NCI-H82 treated with DMSO at 0.1 percent for 48 hours (cell line): ENCODE results near the gene PBX4.
"Not testable (repeated sequence)": the region's sequence is repeated elsewhere in the genome, so short reads cannot be mapped to it uniquely, and the experiment has no call there.

Experiments
- DNase-seq: peaks from one replicate; lab custom pipeline; 2025; ENCODE audit not compliant: unreplicated experiment; lab: John Stamatoyannopoulos, UW

Gene PBX4, protein sequence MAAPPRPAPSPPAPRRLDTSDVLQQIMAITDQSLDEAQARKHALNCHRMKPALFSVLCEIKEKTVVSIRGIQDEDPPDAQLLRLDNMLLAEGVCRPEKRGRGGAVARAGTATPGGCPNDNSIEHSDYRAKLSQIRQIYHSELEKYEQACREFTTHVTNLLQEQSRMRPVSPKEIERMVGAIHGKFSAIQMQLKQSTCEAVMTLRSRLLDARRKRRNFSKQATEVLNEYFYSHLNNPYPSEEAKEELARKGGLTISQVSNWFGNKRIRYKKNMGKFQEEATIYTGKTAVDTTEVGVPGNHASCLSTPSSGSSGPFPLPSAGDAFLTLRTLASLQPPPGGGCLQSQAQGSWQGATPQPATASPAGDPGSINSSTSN

DNA sequence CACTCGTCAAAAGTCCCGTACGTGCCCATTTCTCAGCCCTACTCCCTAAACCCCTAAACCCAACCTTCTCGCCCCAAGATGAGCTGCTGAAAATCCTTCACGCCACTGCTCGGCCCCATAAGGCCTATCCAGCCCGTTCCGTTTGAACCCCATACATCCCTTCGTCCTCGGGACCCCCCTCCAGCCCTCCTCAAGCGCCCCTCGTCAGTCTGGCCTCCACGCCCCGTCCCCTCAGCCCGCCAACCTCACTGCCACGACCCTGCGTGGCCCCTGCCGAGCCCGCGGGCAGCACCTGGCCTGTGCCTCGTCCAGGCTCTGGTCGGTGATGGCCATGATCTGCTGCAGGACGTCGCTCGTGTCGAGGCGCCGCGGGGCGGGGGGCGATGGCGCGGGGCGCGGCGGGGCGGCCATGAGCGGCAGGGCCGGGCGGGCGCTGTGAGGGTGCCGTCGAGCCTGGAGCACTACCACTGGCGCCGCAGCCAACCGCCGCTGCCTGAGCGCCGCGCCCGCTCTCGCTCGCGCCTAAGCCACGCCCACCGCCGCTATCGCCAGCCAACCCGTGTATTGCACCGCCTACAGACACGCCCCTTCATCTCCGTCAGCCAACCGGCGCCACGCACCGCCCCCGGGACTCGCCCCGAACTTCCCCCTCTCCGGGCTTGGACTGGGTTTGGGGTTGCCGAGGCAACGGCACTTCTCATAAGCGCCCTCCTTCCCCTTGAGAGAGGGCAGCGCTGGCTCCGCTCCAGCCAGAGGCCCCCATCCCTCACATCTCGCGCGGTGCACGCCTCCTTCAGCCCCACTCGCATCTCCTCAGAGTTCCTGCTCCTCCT is at the start of gene PBX4:
TSS of gene PBX4 (minus strand) at position 469 of the 833 bp plus-strand sequence. CDS start at position 411, 58 bp downstream.
- peak; percentile 98 for DNase-seq

DNA sequence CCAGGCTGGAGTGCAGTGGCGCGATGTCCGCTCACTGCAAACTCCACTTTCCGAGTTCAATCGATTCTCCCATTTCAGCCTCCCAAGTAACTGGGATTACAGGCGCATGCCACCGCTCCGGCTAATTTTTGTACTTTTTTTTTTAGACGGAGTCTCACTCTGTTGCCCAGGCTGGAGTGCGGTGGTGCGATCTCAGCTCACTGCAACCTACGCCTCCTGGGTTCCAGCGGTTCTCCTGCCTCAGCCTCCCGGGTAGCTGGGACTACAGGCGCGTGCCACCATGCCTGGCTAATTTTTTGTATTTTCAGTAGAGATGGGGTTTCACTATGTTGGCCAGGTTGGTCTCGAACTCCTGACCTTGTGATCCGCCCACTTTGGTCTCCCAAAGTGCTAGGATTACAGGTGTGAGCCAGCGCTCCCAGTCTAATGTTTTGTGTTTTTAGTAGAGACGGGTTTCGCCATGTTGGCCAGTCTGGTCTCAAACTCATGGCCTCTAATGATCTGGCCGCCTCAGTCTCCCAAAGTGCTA is 47.0 kb upstream of the PBX4 start:
- not testable (repeated sequence) for DNase-seq

DNA sequence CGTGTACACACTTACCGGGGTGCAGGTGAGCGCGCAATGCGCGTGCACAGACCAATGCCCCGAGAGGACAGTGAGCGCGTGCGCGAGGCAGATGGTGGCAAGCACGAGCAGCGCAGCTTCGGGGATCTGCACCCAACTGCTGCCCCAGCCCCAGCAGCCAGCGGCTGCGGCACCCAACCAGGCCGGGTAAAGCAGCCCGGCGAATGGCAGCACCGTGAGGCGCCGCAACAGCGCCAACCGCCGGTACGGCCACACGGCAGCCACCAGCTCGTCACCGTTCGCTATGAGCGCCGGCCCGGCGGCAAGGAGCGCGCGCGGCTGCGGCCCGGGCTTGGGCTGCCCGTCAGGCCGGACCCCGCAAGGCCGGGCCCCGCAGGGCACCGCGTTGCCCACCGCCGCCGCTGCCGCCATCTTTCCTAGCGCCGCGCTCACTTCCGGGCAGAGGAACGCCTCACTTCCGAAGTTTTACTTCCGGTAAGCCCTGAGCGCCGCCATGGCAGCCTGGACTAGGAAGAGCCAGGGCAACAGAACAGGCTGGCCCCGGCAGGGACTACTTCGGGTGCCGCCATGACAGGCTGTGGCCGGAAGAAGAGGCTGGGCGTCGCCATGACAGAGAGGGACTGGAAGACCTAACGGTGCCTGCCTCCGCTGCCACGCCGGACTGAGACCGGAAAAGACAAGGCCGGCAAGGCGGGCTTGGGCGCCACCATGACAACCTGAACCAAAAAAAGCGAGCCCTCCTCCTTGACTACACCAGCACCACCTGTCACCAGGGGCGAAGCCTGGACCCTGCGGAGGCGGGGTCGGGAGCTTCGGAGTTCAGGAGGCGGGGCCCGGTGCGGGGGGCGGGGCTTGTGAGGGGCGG is 45.0 kb upstream of the PBX4 start, which contains the start of gene ATP13A1:
TSS of gene ATP13A1 (minus strand) at position 421 of the 865 bp plus-strand sequence. CDS start at position 411, 10 bp downstream.
- DNase-seq: peak; percentile 100

DNA sequence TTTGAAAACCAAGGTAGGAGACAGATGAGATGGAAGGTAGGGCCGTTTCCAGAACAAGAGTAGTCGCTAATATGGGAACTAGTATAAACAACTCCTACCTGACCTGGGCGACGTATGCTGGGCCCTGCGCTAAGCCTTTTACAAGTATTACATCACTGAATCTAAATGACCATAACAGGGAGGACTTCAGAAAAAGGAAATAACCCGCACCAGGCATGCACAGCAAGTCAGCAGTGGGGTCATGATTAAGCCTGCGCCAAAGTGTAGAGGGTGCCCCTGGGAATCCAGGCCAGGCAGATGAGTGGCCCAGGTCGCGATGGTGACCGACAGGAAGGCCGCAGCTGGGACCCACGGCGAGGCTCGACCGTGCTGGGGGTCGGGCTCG is 44.4 kb upstream of the PBX4 start:
- DNase-seq: no peak

DNA sequence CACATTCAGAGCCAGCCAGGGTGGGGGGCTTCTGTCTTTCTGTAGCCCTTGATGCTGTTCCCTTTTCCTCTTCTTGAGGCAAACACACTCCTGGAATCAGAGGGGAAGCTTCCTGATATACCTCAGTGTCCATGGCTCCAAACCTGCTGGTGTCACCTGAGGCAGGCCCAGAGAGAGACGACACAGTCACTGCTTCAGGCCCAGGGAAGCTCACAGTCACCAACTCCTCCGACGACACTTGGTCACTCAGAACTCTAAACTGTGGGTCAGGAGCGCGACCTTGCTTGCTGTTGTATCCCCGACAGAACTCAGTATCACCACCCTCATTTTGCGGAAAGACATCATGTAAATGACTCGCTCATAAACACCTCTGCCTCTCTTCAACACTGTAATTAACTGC is 43.9 kb upstream of the PBX4 start:
- DNase-seq: no peak

DNA sequence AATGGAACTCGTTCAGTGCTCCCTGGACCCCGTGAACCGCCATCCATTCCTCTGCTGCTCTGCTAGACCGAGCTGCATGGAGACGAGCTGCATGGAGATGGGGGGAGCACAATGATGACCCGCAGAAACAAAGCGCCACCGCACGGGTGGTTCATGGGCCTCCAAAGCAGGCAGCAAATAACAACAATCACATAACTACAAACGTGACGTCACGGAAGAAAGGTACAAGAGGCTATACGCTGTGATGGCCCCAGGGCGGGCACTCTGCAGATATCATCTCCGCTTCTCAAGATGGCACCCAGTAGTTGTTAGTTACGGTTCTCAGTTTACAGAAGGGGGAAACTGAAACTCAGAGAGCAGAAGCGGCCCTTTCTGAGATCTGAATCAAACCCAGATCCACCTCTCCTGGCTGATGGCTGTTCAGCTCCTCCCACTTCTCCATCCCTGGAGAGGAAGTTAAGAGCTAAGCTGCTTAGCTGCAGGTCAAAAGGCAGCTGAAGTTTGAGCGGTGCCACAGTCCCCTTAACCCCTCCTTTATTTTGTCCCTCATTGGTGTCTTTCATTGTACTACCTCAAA is 43.3 kb upstream of the PBX4 start:
- peak; percentile 71 for DNase-seq

DNA sequence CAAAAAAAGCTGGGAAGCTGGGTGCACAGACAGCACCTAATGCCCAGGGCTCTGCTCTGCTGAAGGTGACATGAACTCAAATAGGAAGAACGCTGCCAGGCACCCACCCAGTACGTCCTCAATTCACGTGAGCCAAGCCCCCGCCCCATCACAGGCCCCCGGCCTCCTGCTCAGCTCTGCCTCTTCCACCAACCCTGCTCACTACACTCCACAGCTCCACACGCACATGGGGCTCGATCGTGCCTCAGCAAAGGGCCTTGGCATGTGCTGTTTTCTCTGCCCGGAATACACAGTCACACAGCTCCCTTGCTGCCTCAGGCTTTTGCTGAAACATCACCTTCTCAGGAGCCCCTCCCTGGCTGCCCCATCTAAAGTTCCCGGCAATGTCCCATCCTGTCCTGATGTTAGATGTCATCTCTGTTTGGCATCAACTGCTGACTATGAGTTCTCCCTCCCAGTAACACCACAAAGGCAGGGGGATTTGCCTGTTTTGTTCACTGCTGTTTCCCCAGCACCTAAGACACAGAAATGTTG is 42.7 kb upstream of the PBX4 start:
- DNase-seq: no peak

DNA sequence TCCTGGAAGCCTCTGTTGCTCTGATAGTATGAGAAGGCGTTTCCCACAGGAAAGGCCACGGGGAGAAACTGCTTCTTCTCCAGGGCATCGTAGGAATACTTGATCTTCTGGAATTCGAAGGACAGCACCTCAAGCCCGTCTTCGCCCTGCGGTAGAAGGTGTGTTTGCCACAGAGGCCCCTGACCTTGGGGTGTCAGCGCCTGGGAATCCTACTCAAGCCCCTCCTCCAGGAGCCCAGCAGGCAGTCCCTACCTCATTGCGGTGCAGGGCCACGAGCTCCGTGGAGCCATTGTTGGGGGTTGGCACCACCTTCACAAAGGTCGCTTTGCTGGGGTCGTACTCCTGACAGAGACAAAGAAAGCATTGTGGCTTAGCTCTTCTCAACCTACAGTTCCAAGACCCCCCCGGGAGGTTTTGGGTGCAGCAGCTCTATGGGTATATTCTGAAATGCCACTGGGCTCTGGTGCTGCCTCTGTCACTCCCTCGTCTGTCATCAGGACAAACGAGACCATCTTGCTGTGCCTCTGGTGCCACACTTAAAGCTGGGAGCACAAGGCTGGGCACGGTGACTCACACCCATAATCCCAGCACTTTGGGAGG is 41.3 kb upstream of the PBX4 start:
- no peak for DNase-seq

DNA sequence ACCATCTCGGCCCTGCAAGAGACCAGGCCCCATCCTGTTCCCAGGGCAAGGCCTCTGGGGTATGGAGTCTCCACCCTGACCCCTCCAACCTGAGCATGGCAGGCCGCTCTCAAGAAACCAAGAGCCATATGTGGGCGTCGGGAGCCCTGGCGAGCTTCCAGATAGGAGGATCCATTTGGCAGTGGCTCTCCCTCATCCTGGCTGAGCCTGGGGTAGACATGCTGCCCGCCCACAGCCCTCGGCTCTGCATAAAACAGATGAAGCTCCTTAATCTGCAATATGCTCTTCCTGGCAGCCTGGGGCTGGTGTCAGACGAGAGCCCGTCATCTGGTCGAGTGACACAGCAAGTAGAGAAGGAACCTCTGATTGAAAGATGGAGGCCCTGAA is 38.9 kb upstream of the PBX4 start:
- DNase-seq: peak; percentile 86

DNA sequence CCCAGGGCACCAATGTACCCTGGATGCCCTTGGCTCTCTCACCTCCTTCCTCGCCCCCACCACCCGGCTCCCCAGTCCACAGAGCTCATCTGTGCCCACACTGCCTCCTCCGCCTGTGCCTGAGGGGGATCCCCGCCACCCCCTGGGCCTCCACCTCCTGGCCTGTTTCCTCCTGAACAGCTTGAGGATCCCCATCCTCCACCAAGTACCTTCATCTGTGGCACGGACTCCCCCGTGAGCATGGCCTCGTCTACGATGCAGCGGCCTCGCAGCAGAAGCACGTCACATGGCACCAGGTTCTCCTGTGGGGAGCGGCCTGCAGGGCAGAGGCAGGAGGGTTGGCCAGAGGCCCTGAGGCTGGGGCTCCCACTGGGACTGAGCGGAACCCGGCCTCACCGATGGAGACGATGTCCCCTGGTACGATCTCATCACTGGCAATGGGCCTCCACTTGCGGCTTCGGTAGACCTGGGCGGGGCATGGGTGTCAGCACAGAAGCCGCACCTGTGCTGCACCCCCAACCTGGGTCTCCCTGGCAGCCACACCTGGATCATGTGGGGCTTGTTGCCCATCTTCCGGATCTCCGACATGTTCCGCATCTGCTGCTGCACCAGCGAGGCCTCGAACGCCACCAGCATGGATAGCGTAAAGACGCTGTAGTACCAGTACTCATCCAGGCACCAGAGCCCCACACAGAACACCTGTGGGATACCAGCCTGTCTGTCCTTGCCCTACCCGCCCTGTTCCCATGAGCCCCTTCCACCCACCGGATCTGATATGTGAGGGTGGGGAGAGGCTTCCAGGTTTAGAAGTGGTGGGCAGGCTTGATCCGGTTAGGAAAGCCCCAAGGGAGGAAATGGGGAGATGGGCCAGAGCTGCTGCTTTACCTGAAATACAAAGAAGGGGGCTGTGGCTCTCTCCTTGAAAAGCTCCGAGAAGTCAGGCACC is 38.2 kb upstream of the PBX4 start:
- DNase-seq: no peak

DNA sequence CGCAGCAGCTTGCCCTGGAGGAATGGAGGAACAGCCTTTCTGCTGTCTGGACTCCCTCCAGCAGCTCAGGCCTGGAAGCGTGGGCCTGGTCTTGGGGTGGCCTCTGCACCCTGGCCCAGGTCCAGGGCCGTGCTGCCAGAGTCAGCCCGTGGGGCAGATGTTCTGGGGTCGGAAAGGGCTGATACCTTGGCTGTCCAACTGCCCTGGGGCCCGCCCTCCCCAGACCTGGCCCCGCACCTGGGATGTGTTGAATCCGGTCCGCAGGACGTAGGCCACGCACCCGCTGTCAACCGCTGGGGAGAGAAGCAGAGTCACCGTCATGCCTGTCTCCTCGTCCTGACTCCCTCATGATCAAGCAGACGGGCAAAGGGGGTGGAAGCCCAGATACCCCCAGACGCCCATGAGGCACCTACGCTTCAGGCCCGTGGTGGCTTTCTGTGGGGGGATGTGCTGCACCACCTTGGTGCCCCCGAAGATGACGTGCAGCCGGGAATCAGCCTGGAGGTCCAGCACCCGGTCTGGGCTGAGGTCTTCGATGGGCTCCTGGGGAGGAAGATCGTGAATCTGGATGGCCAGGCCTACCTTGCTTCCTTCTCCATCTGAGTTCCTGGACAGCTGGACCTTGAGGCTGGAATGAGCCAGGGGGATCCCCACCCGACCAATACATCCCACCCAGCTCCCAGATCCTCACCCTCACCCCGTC is 37.3 kb upstream of the PBX4 start:
- no peak for DNase-seq

DNA sequence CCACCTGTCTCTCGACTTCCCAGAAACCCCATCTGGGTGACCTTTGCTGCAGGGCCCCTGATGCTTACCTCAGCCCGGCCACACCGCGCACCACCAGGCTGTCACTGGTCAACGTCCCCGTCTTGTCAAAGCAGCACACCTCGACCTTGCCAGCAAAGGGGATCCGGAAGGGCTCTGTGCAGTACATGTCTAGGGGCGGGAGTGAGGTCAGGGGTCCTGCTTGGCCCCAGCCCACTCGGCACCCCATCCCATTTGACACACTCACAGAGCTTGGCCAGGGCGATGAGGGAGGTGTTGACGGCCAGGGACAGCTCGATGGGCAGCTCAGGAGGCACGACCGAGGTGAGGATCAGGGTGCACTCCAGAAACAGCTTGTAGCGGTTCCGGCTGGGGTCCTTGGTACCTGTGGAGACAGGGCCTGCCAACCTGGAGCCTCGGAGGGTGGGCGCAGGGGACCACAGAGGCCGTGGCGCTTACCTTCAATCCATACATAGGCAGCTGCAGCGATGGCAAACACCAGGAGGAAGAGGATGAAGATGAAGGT is 36.6 kb upstream of the PBX4 start:
- DNase-seq: no peak

DNA sequence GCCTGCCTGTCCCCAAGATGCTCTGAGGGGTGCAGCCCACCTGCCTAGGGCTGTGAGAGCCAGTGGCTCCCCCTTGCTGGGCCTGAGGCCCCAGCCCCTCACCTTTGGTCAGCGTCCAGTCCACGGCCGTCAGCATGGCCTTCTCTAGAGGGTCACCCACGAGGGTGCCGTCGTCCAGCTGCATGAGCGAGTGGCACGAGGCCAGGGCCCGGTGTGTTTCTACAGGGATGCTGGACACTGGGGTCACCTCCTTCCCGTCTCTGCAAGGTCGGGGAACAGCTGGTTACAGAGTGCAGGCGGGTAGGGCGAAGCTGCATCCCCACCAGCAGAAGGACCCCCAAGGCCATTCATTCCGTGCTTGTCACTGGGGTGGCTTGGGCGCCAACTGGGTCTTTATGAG is 36.0 kb upstream of the PBX4 start:
- no peak for DNase-seq

DNA sequence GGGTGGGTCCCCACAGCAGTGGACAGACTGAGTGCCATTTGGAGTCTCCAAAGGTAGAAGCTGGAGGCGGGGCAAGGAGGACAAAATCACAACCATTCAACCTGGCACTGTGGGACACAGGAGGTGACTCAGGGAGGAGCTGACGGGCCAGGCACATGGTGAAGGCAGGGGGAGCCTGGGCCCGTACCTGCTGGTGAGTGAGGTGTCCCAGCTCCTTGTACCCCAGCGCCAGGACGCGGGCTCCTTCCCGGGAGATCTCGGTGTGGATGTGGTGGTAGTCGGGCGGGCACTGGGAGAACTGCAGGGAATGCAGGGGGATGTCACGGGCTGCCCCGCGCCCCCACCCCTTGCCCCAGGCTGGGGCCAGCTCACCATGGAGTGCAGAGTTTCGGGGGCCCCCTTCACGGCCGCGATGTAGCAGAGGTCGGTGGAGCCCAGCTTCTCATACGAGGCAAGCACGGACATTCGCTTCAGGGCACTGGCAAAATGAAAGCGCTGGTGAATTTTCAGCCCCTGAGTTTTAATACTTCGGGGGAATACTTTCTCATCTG is 35.2 kb upstream of the PBX4 start:
- DNase-seq: no peak

DNA sequence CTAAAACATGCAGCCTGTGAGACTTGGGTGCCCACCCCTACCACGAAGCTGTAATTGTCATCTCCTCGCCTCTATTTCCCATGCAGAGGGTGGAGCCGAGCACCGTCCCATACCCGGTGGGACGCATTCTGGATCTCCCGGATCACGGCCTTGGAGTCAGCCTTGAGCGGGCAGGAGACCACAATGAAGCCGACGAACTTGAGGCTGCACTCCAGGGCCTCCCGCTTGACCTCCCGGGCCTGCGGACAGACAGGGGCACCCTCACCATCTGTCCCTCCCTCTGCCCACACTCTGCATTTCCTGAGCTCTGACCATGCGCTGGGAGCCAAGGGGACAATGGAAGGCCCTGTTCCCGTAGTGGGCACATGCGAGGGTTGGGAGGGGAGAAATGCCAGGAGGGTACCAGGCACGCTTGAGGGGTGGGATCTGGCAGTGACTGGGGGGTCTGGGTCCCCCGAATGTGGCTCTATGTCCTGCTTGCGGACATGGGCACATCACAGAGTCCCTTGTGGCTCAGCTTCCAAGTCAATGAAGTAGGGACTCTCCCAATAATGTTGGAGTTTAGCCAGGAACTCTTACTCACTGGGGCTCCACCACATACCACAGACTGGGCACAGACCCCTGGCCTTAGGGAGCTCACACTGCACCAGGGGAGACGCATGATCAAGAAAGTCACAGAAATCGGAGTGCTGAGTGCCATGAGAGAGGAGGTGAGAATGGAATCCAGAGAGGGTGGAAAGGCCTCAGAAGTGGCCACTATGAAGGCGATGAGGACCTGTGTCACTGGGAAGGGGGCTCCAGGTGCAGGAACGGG is 34.2 kb upstream of the PBX4 start:
- no peak for DNase-seq

DNA sequence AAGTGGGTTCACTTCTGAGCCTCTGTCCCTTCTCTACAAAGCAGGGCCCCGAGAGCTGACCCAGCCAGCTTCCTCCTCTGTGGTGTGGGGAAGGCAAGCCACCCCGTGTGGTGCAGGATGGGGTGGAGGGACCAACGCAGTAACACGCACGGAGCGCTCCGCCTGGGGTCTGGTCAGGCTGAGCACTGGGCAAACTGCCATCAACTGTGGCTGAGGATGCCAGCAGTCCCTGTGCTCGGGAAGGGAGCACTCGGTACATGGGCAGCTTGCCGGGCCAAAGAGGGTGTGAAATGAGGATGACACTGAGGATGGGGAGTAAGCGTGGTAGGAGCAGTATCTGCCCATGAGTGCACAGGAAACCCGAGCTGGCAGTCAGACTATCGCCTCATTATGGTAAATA is 32.6 kb upstream of the PBX4 start:
- no peak for DNase-seq

DNA sequence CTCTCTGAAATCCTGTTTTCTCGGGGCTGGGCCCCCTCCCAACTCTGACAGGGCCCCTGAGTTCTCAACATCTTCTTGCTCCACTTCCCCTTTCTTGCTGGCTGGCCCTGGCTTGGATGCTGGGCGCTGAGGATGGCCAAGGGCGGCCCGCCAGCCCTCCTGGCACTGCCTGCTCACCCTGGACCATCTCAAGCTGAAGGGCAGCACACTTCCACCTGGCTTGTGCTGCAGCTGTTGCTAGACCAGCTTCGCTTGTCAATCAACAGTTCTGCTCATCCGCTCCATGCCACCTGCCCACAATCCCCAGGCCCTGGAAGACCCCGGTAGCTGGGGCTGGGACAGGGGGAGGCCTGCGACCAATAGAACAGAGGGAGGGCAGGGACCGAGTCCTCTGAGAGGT is 31.8 kb upstream of the PBX4 start:
- no peak for DNase-seq
